Measurements from ENCODE around the gene ARPC1A.

DNA sequence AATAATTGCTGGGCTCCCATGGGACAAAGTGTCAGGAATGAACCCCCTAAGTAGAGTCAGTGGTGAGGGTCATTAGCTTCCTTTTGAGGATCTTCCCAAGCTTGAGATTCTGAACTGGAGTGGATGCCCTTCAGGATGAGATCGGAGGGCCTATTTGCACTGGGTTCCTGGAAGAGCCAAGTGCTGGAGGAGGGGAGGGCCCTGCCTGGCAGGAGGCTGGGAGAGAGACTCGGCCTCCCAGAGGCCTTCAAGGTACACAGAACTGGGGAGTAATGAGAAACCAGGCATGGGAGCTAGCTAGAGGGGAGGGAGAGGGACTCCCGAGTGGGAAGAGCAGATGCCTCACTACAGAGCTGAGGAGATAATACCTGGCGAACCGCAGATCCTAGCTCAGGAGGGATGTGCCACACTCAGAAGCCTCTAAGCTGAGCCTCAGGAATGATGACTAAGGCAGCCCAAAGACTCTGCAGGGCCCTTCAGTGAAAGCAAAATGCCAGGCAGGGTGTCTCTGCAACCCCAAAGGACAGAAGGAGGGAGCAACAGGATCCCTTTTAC is 73.3 kb downstream of the ARPC1A start:
- TF ChIP-seq ZNF274 (IDR thresholded peaks at IDR 0.05; ENCODE audit: low read depth, low read length) (no peak), YY1 (IDR thresholded peaks at IDR 0.05; ENCODE audit: insufficient read depth, insufficient read length) (no peak)
